DND-41 (cell line): ENCODE measurements around the gene MME.

ENCODE experiments used
- ATAC-seq: fragments of 200-7000 bp; cut with Tn5 transposase; 3 replicates; pipeline ENCODE4 v1.9.1; 2021; ENCODE audit warnings: low read depth; ENCODE audit not compliant: insufficient read depth
- DNase-seq: peaks from one replicate; pipeline ENCODE4 v3.0.0-alpha.2; 2020
- H2AFZ ChIP-seq: 2 replicates; pipeline ENCODE4 v1.6.0; 2012; ENCODE audit warnings: low read depth, low read length
- H3K27ac ChIP-seq: 2 replicates; pipeline ENCODE4 v1.5.1; 2012; ENCODE audit warnings: low read length, inconsistent platforms
- H3K27me3 ChIP-seq: fragments of 200-600 bp; sonication (generic); 2 replicates; pipeline ENCODE4 v1.6.0; 2012; ENCODE audit warnings: low read length, mild to moderate bottlenecking, inconsistent platforms; ENCODE audit not compliant: insufficient read depth, poor library complexity
- H3K36me3 ChIP-seq: 2 replicates; pipeline ENCODE4 v1.5.1; 2012; ENCODE audit warnings: low read length, inconsistent platforms; ENCODE audit not compliant: insufficient read depth
- H3K4me1 ChIP-seq: 2 replicates; pipeline ENCODE4 v1.5.1; 2012; ENCODE audit warnings: mild to moderate bottlenecking, low read length; ENCODE audit not compliant: insufficient read depth
- H3K4me2 ChIP-seq: 2 replicates; pipeline ENCODE4 v1.6.0; 2012; ENCODE audit warnings: mild to moderate bottlenecking, moderate library complexity, low read length, inconsistent platforms; ENCODE audit not compliant: insufficient read depth
- H3K4me3 ChIP-seq, 2 experiments: fragments of 200-600 bp in 1 of 2; shearing (Covaris generic) in 1 of 2; 2 replicates each; pipeline ENCODE4 v1.5.1; 2012 to 2016; ENCODE audit warnings: inconsistent platforms in 2 of 2, low read length in 2 of 2, mild to moderate bottlenecking in 2 of 2, low read depth in 1 of 2, moderate library complexity in 1 of 2
- H3K79me2 ChIP-seq: 2 replicates; pipeline ENCODE4 v1.6.0; 2012; ENCODE audit warnings: low read length, inconsistent platforms; ENCODE audit not compliant: insufficient read depth
- H3K9ac ChIP-seq: 2 replicates; pipeline ENCODE4 v1.6.0; 2012; ENCODE audit warnings: low read depth, mild to moderate bottlenecking, inconsistent platforms, low read length, moderate library complexity
- H3K9me3 ChIP-seq: 2 replicates; pipeline ENCODE4 v1.5.1; 2012; ENCODE audit warnings: low read length, moderate library complexity, mild to moderate bottlenecking, inconsistent platforms; ENCODE audit not compliant: insufficient read depth, severe bottlenecking
- H4K20me1 ChIP-seq: 2 replicates; pipeline ENCODE4 v1.6.0; 2012; ENCODE audit warnings: low read length; ENCODE audit not compliant: insufficient read depth
- CTCF ChIP-seq: IDR thresholded peaks from 2 replicates; pipeline ENCODE4 v1.5.1; 2012; ENCODE audit warnings: borderline replicate concordance, low read length, moderate library complexity, mild to moderate bottlenecking; ENCODE audit not compliant: poor library complexity, severe bottlenecking; ENCODE audit errors: extremely low read depth
- EZH2 ChIP-seq: IDR thresholded peaks from 3 replicates; pipeline ENCODE4 v1.6.1; 2012; ENCODE audit warnings: borderline replicate concordance, low read depth, mild to moderate bottlenecking, moderate library complexity, low read length, inconsistent platforms; ENCODE audit not compliant: severe bottlenecking

The MME gene

GRCh38 chr3:155083313-155083905 is 3.3 kb downstream of the MME start:
- H3K27ac ChIP-seq: peak overlapping the region; percentile 97
- H3K4me2 ChIP-seq: peak overlapping the region; percentile 81
- H3K9ac ChIP-seq: peak overlapping the region; percentile 98
- TF ChIP-seq EZH2 (no peak), CTCF (no peak)
- H3K4me1 ChIP-seq: peaks cover 79% of the 10 kb centered on the region
- H3K79me2 ChIP-seq: peaks cover 99% of the 10 kb centered on the region
- H3K9me3 ChIP-seq: no peaks in the 10 kb centered on the region
- H2AFZ ChIP-seq: no peak overlapping the region
- H3K27me3 ChIP-seq: no peaks in the 10 kb centered on the region
- no peak for ATAC-seq
- DNase-seq: no peak
- H3K4me3 ChIP-seq: peak overlapping the region; percentile 1 to 86; a peak in 3 of 4 replicates
- no peaks in the 10 kb centered on the region for H4K20me1 ChIP-seq
- peaks cover 48% of the 10 kb centered on the region for H3K36me3 ChIP-seq

- no peak for DNase-seq
- Histone ChIP-seq H3K27ac (peak overlapping the region; percentile 97), H3K79me2 (peaks cover 98% of the 10 kb centered on the region), H3K4me1 (peaks cover 81% of the 10 kb centered on the region), H4K20me1 (no peaks in the 10 kb centered on the region), H3K36me3 (peaks cover 59% of the 10 kb centered on the region), H3K4me2 (peak overlapping the region; percentile 81), H2AFZ (no peak overlapping the region), H3K9ac (peak overlapping the region; percentile 98), H3K27me3 (no peaks in the 10 kb centered on the region), H3K4me3 (peak overlapping the region in 1 of 2 experiments; percentile 86; a peak in 1 of 4 replicates), H3K9me3 (no peaks in the 10 kb centered on the region)
- no peak for TF ChIP-seq CTCF
- no peak for TF ChIP-seq EZH2
- ATAC-seq: no peak
Observed at GRCh38 chr3:155084567-155084966, 4.4 kb downstream of the MME start.

GRCh38 chr3:155086051-155086450 is 5.9 kb downstream of the MME start:
- peaks cover 96% of the 10 kb centered on the region for H3K4me1 ChIP-seq
- no peaks in the 10 kb centered on the region for H3K9me3 ChIP-seq
- H3K36me3 ChIP-seq: peaks cover 73% of the 10 kb centered on the region
- H4K20me1 ChIP-seq: no peaks in the 10 kb centered on the region
- H3K27me3 ChIP-seq: no peaks in the 10 kb centered on the region
- H3K27ac ChIP-seq: peak overlapping the region; percentile 65
- no peak for DNase-seq
- H3K4me3 ChIP-seq: peak overlapping the region in 1 of 2 experiments; percentile 37; a peak in 2 of 4 replicates
- H3K4me2 ChIP-seq: peak overlapping the region; percentile 81
- H3K9ac ChIP-seq: peak overlapping the region; percentile 25
- H3K79me2 ChIP-seq: peaks cover 93% of the 10 kb centered on the region
- ATAC-seq: no peak
- TF ChIP-seq CTCF (no peak), EZH2 (no peak)
- H2AFZ ChIP-seq: no peak overlapping the region
